Ramos (cell line): ENCODE data around the gene MYRIP.
"Not testable (repeated sequence)": the region's sequence is repeated elsewhere in the genome, so short reads cannot be mapped to it uniquely, and the experiment has no call there.

Experiments
- in situ Hi-C: fragments of 300-500 bp; cut with MboI; formaldehyde crosslinking; loops from one replicate; pipeline ENCODE4 v1.14.3; 2022; ENCODE audit warnings: low sequenced_read_pairs; ENCODE audit not compliant: unreplicated experiment

The MYRIP gene

GRCh38 chr3:40071683-40072238 is 262.4 kb downstream of the MYRIP start:
- in situ Hi-C loops: no loop called here

- in situ Hi-C loops: no loop called here
Observed at GRCh38 chr3:40073310-40074007, 264.1 kb downstream of the MYRIP start.

GRCh38 chr3:40077139-40077538 is 267.7 kb downstream of the MYRIP start:
- in situ Hi-C loops: not testable (repeated sequence)

GRCh38 chr3:40077828-40078492 is 268.6 kb downstream of the MYRIP start:
- in situ Hi-C loops: not testable (repeated sequence)

- in situ Hi-C loops: no loop called here
Observed at GRCh38 chr3:40078590-40078989, 269.2 kb downstream of the MYRIP start.

- in situ Hi-C loops: no loop called here
Observed at GRCh38 chr3:40079203-40079846, 269.9 kb downstream of the MYRIP start.

GRCh38 chr3:40079847-40080240 is 270.4 kb downstream of the MYRIP start:
- in situ Hi-C loops: no loop called here

- in situ Hi-C loops: no loop called here
Observed at GRCh38 chr3:40083066-40083465, 273.7 kb downstream of the MYRIP start.

- in situ Hi-C loops: not testable (repeated sequence)
Observed at GRCh38 chr3:40084424-40084823, 275.0 kb downstream of the MYRIP start.

- in situ Hi-C loops: no loop called here
Observed at GRCh38 chr3:40086890-40087883, 277.8 kb downstream of the MYRIP start.

GRCh38 chr3:40088527-40089170 is 279.2 kb downstream of the MYRIP start:
- in situ Hi-C loops: no loop called here

GRCh38 chr3:40096661-40097111 is 287.3 kb downstream of the MYRIP start:
- in situ Hi-C loops: no loop called here

GRCh38 chr3:40097131-40098117 is 288.0 kb downstream of the MYRIP start:
- in situ Hi-C loops: no loop called here

- in situ Hi-C loops: no loop called here
Observed at GRCh38 chr3:40098261-40098759, 288.9 kb downstream of the MYRIP start.

GRCh38 chr3:40099871-40100270 is 290.5 kb downstream of the MYRIP start:
- in situ Hi-C loops: no loop called here

GRCh38 chr3:40102182-40102581 is 292.8 kb downstream of the MYRIP start:
- in situ Hi-C loops: no loop called here

- in situ Hi-C loops: no loop called here
Observed at GRCh38 chr3:40103829-40104228, 294.4 kb downstream of the MYRIP start.

GRCh38 chr3:40104441-40104840 is 295.0 kb downstream of the MYRIP start:
- in situ Hi-C loops: no loop called here
